DOHH2 (cell line): ENCODE results near the gene SUPT5H.

Source experiments
- H3F3A ChIP-seq: fragments of 200-600 bp; sonication (generic), shearing (Covaris generic); 2 replicates; pipeline ENCODE4 v1.6.0; 2016; ENCODE audit warnings: antibody characterized with exemption, mild to moderate bottlenecking; ENCODE audit not compliant: control insufficient read depth, insufficient read depth
- H3K27ac ChIP-seq: fragments of 200-600 bp; sonication (generic); 2 replicates; pipeline ENCODE4 v1.5.1; 2014; ENCODE audit warnings: low read depth, mild to moderate bottlenecking, low read length, moderate library complexity
- H3K27me3 ChIP-seq: fragments of 200-600 bp; sonication (generic); 2 replicates; pipeline ENCODE4 v1.6.1; 2014; ENCODE audit warnings: mild to moderate bottlenecking, low read length, mixed read lengths; ENCODE audit not compliant: control insufficient read depth
- H3K36me3 ChIP-seq: fragments of 200-600 bp; sonication (generic); 2 replicates; pipeline ENCODE4 v1.6.1; 2014; ENCODE audit warnings: mild to moderate bottlenecking, low read length, moderate library complexity, mixed read lengths; ENCODE audit not compliant: control insufficient read depth
- H3K4me1 ChIP-seq: fragments of 200-600 bp; sonication (generic); 2 replicates; pipeline ENCODE4 v1.6.1; 2014; ENCODE audit warnings: mild to moderate bottlenecking, low read length, mixed read lengths; ENCODE audit not compliant: control insufficient read depth
- H3K4me2 ChIP-seq: fragments of 200-600 bp; sonication (generic); 2 replicates; pipeline ENCODE4 v1.6.0; 2014; ENCODE audit warnings: mild to moderate bottlenecking, low read length, moderate library complexity
- H3K4me3 ChIP-seq: fragments of 200-600 bp; sonication (generic); 2 replicates; pipeline ENCODE4 v1.5.1; 2014; ENCODE audit warnings: mild to moderate bottlenecking, low read length, mixed read lengths
- H3K79me2 ChIP-seq: fragments of 200-600 bp; sonication (generic); 2 replicates; pipeline ENCODE4 v1.6.1; 2014; ENCODE audit warnings: mild to moderate bottlenecking, low read length, mixed read lengths; ENCODE audit not compliant: control insufficient read depth
- H3K9me2 ChIP-seq: fragments of 200-600 bp; sonication (generic); replicated peaks from 2 replicates; pipeline ENCODE4 v1.6.1; 2014; ENCODE audit warnings: mild to moderate bottlenecking, low read length, mixed read lengths; ENCODE audit not compliant: control insufficient read depth
- H3K9me3 ChIP-seq: fragments of 200-600 bp; sonication (generic); 2 replicates; pipeline ENCODE4 v1.6.1; 2014; ENCODE audit warnings: antibody characterized with exemption, low read length, mixed read lengths; ENCODE audit not compliant: control insufficient read depth, insufficient read depth
- H4K20me1 ChIP-seq: fragments of 200-600 bp; sonication (generic); 2 replicates; pipeline ENCODE4 v1.6.0; 2014; ENCODE audit warnings: low read depth, mild to moderate bottlenecking, antibody characterized with exemption, low read length, moderate library complexity; ENCODE audit not compliant: control insufficient read depth, insufficient read depth
- CTCF ChIP-seq: fragments of 200-600 bp; sonication (generic); IDR thresholded peaks from one replicate; pipeline ENCODE4 v1.5.1; 2014; ENCODE audit warnings: antibody characterized with exemption, mild to moderate bottlenecking, low read depth, low read length; ENCODE audit not compliant: poor library complexity, severe bottlenecking
- EZH2phosphoT487 ChIP-seq: fragments of 200-600 bp; sonication (generic); IDR thresholded peaks from 2 replicates; pipeline ENCODE4 v1.6.1; 2017; ENCODE audit warnings: borderline replicate concordance, mild to moderate bottlenecking, antibody characterized with exemption, low read length, moderate library complexity, mixed read lengths

Gene SUPT5H

GRCh38 chr19:39470724-39471339, 25.4 kb downstream of the SUPT5H start:
- H3K9me2 ChIP-seq: no peaks in the 10 kb centered on the region
- H3K4me3 ChIP-seq: no peak overlapping the region
- TF ChIP-seq CTCF (no peak), EZH2phosphoT487 (no peak)
- H3K27ac ChIP-seq: no peak overlapping the region
- H3K4me1 ChIP-seq: no peaks in the 10 kb centered on the region
- no peaks in the 10 kb centered on the region for H3K27me3 ChIP-seq
- peaks cover 91% of the 10 kb centered on the region for H3K36me3 ChIP-seq
- no peak overlapping the region for H3K4me2 ChIP-seq
- H4K20me1 ChIP-seq: no peaks in the 10 kb centered on the region
- no peaks in the 10 kb centered on the region for H3K9me3 ChIP-seq
- no peaks in the 10 kb centered on the region for H3K79me2 ChIP-seq
- no peaks in the 10 kb centered on the region for H3F3A ChIP-seq

GRCh38 chr19:39471756-39472536, 26.6 kb downstream of the SUPT5H start:
- H3K36me3 ChIP-seq: peaks cover 91% of the 10 kb centered on the region

GRCh38 chr19:39472746-39473442, 27.5 kb downstream of the SUPT5H start:
- Histone ChIP-seq H3K4me1 (no peaks in the 10 kb centered on the region), H3K9me2 (no peaks in the 10 kb centered on the region), H3K4me3 (no peak overlapping the region), H3K9me3 (no peaks in the 10 kb centered on the region), H3F3A (no peaks in the 10 kb centered on the region), H3K27ac (no peak overlapping the region), H3K4me2 (no peak overlapping the region), H4K20me1 (no peaks in the 10 kb centered on the region), H3K79me2 (no peaks in the 10 kb centered on the region), H3K27me3 (no peaks in the 10 kb centered on the region), H3K36me3 (peaks cover 85% of the 10 kb centered on the region)
- TF ChIP-seq CTCF (no peak), EZH2phosphoT487 (no peak)

More at GRCh38 chr19:39471756-39472536, 26.6 kb downstream of the SUPT5H start:
- Histone ChIP-seq H3F3A (no peaks in the 10 kb centered on the region), H3K4me2 (no peak overlapping the region), H3K9me3 (no peaks in the 10 kb centered on the region), H3K9me2 (no peaks in the 10 kb centered on the region), H4K20me1 (no peaks in the 10 kb centered on the region), H3K4me3 (no peak overlapping the region), H3K79me2 (no peaks in the 10 kb centered on the region), H3K27me3 (no peaks in the 10 kb centered on the region), H3K27ac (no peak overlapping the region), H3K4me1 (no peaks in the 10 kb centered on the region)
- TF ChIP-seq EZH2phosphoT487 (no peak), CTCF (no peak)
